ENCODE results near the gene CHCHD6. TPM values are rescaled to one million over a fixed set of nuclear protein-coding genes. Genes with fewer than 3 reads are reported as not detected.

Gene CHCHD6
- total RNA-seq, 6 experiments from 2014 or later: 1.7 to 5.3 (median 4.2) TPM

DNA sequence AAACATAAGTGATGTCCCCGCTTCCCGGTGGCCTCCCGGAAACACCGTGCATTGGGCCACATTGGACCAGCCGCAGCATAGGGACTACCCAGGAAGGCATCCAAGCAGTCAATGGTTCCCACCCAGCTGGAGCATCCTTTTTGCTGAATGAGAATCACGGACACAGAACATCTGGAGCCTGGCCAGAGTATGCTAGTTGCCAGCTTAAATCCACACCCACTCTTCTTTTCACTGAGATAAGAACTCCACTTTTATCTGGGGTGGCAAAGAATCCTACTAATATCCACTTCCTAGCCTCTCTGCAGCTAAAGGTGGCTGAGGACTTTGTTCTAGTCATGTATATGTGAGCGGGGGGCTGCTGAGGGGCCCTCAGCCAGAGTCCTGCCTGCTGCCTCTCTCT, 183.6 kb downstream of the CHCHD6 start:
- H3K4me1 ChIP-seq: no peaks in the 10 kb centered on the region
- ATAC-seq: no peak
- peak in 1 of 3 donors; percentile 9 for DNase-seq
- intact Hi-C loops (cut with DNase I): no loop called here
- no peaks in the 10 kb centered on the region for H3K36me3 ChIP-seq
- no peaks in the 10 kb centered on the region for H3K9me3 ChIP-seq
- no CpG with 5 or more reads among the region's 7 CpGs for WGBS (ENCODE audit: insufficient coverage, low coverage, low lambda C conversion rate, missing lambda C conversion rate)
- TF ChIP-seq, protein P1, sequence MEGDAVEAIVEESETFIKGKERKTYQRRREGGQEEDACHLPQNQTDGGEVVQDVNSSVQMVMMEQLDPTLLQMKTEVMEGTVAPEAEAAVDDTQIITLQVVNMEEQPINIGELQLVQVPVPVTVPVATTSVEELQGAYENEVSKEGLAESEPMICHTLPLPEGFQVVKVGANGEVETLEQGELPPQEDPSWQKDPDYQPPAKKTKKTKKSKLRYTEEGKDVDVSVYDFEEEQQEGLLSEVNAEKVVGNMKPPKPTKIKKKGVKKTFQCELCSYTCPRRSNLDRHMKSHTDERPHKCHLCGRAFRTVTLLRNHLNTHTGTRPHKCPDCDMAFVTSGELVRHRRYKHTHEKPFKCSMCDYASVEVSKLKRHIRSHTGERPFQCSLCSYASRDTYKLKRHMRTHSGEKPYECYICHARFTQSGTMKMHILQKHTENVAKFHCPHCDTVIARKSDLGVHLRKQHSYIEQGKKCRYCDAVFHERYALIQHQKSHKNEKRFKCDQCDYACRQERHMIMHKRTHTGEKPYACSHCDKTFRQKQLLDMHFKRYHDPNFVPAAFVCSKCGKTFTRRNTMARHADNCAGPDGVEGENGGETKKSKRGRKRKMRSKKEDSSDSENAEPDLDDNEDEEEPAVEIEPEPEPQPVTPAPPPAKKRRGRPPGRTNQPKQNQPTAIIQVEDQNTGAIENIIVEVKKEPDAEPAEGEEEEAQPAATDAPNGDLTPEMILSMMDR (IDR thresholded peaks at IDR 0.05): no peak
- TF ChIP-seq POLR2A (IDR thresholded peaks at IDR 0.05): no peak
- no peak overlapping the region for H3K27ac ChIP-seq
- no peak overlapping the region for H3K4me3 ChIP-seq
- H3K27me3 ChIP-seq: no peaks in the 10 kb centered on the region

- Histone ChIP-seq H3K9me3 (no peaks in the 10 kb centered on the region), H3K27me3 (no peaks in the 10 kb centered on the region), H3K4me3 (no peak overlapping the region), H3K4me1 (no peaks in the 10 kb centered on the region), H3K27ac (no peak overlapping the region), H3K36me3 (no peaks in the 10 kb centered on the region)
- ATAC-seq: no peak
- WGBS (ENCODE audit: insufficient coverage, low coverage, low lambda C conversion rate, missing lambda C conversion rate): 100% methylated on average over 2 of the region's 5 CpGs
- no peak for DNase-seq
- intact Hi-C loops (cut with DNase I): no loop called here
- TF ChIP-seq, protein P1 (IDR thresholded peaks at IDR 0.05): no peak
- no peak for TF ChIP-seq POLR2A (IDR thresholded peaks at IDR 0.05)
Measured at GRCh38 chr3:126888186-126888760, 184.2 kb downstream of the CHCHD6 start.

- intact Hi-C loops (cut with DNase I): no loop called here
- Histone ChIP-seq H3K36me3 (no peaks in the 10 kb centered on the region), H3K4me3 (no peak overlapping the region), H3K27ac (no peak overlapping the region), H3K9me3 (no peaks in the 10 kb centered on the region), H3K27me3 (no peaks in the 10 kb centered on the region), H3K4me1 (no peaks in the 10 kb centered on the region)
- TF ChIP-seq POLR2A (IDR thresholded peaks at IDR 0.05): no peak
- TF ChIP-seq, protein P1 (IDR thresholded peaks at IDR 0.05): no peak
- WGBS (ENCODE audit: insufficient coverage, low coverage, low lambda C conversion rate, missing lambda C conversion rate): 86% methylated on average over 6 of the region's 15 CpGs
- ATAC-seq: no peak
- peak in 1 of 3 donors; percentile 24 for DNase-seq
Measured at GRCh38 chr3:126889276-126890201, 185.5 kb downstream of the CHCHD6 start.

DNA sequence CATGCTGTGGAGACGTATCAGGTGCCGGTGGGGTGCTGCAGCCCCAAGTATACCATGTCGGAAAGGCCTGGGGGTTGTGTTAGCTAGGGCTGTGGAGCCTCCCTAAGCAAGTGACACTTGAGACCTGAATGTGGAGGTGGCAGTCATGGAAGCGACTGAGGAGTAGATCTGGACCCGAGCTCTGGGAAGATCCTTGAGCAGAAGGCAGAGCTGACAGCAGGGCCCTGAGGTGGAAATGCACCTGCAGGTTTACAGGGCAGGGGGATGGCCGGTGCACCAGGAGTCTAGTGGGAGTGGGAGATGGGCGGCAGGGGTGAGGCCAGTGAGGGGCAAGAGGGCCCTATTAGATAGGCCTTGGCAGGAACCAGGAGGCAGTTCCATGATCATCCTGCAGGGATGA, 187.1 kb downstream of the CHCHD6 start:
- no peak for ATAC-seq
- intact Hi-C loops (cut with DNase I): no loop called here

More for the DNA sequence above, 187.1 kb downstream of the CHCHD6 start:
- Histone ChIP-seq H3K9me3 (no peaks in the 10 kb centered on the region), H3K27me3 (no peaks in the 10 kb centered on the region), H3K4me3 (no peak overlapping the region), H3K36me3 (no peaks in the 10 kb centered on the region), H3K27ac (no peak overlapping the region), H3K4me1 (no peaks in the 10 kb centered on the region)
- no peak for DNase-seq
- TF ChIP-seq, protein P1 (IDR thresholded peaks at IDR 0.05): no peak
- TF ChIP-seq POLR2A (IDR thresholded peaks at IDR 0.05): no peak
- WGBS (ENCODE audit: insufficient coverage, low coverage, low lambda C conversion rate, missing lambda C conversion rate): 96% methylated on average over 4 of the region's 7 CpGs

Data from right lobe of liver (tissue), 6 donors.